Muscle layer of duodenum (tissue), 2 donors: ENCODE measurements around the gene KRTAP10-7.
"Not testable (repeated sequence)": the region's sequence is repeated elsewhere in the genome, so short reads cannot be mapped to it uniquely, and the experiment has no call there.

Experiments
- H3K27ac ChIP-seq: one replicate; pipeline ENCODE4 v1.7.0; 2013; ENCODE audit warnings: mild to moderate bottlenecking, low read length
- H3K27me3 ChIP-seq: one replicate; pipeline ENCODE4 v1.7.0; 2013; ENCODE audit warnings: low read depth, mild to moderate bottlenecking, control low read depth, low read length
- H3K36me3 ChIP-seq, 2 donors: one replicate each; pipeline ENCODE4 v1.7.0; 2013; ENCODE audit warnings: low read length in 2 of 2, control low read depth in 1 of 2, mild to moderate bottlenecking in 1 of 2; ENCODE audit not compliant: insufficient read depth in 2 of 2, control insufficient read depth in 1 of 2
- H3K4me1 ChIP-seq, 2 donors: one replicate each; pipeline ENCODE4 v1.7.0; 2013; ENCODE audit warnings: low read length in 2 of 2, mild to moderate bottlenecking in 2 of 2, control low read depth in 1 of 2, moderate library complexity in 1 of 2; ENCODE audit not compliant: insufficient read depth in 2 of 2, control insufficient read depth in 1 of 2
- H3K4me3 ChIP-seq, 2 donors: one replicate each; pipeline ENCODE4 v1.7.0; 2013; ENCODE audit warnings: low read length in 2 of 2, low read depth in 1 of 2, mild to moderate bottlenecking in 1 of 2
- H3K9me3 ChIP-seq, 2 donors: one replicate each; pipeline ENCODE4 v1.7.0; 2013; ENCODE audit warnings: low read length in 2 of 2, control low read depth in 1 of 2, mild to moderate bottlenecking in 1 of 2; ENCODE audit not compliant: control insufficient read depth in 1 of 2
- donor health status: healthy.

Gene KRTAP10-7

GRCh38 chr21:44583089-44583799, 17.2 kb upstream of the KRTAP10-7 start:
- Histone ChIP-seq H3K4me1 (peaks cover 0 to 3% of the 10 kb centered on the region in 2 donors), H3K27me3 (no peaks in the 10 kb centered on the region), H3K27ac (no peak overlapping the region), H3K36me3 (no peaks in the 10 kb centered on the region), H3K4me3 (no peak overlapping the region), H3K9me3 (peaks cover 0 to 24% of the 10 kb centered on the region in 2 donors)

GRCh38 chr21:44583800-44584147, 16.6 kb upstream of the KRTAP10-7 start:
- no peaks in the 10 kb centered on the region for H3K36me3 ChIP-seq
- no peak overlapping the region for H3K4me3 ChIP-seq
- no peaks in the 10 kb centered on the region for H3K27me3 ChIP-seq
- no peak overlapping the region for H3K27ac ChIP-seq
- H3K9me3 ChIP-seq: peaks cover 0 to 22% of the 10 kb centered on the region in 2 donors
- H3K4me1 ChIP-seq: peaks cover 0 to 3% of the 10 kb centered on the region in 2 donors

- H3K4me3 ChIP-seq: no peak overlapping the region
- peaks cover 0 to 3% of the 10 kb centered on the region in 2 donors for H3K4me1 ChIP-seq
- H3K27ac ChIP-seq: no peak overlapping the region
- no peaks in the 10 kb centered on the region for H3K27me3 ChIP-seq
- no peaks in the 10 kb centered on the region for H3K36me3 ChIP-seq
- H3K9me3 ChIP-seq: peaks cover 0 to 17% of the 10 kb centered on the region in 2 donors
Observed at GRCh38 chr21:44585892-44586291, 14.5 kb upstream of the KRTAP10-7 start.

- peaks cover 0 to 3% of the 10 kb centered on the region in 2 donors for H3K4me1 ChIP-seq
- no peak overlapping the region for H3K27ac ChIP-seq
- no peak overlapping the region for H3K4me3 ChIP-seq
- H3K9me3 ChIP-seq: peaks cover 0 to 4% of the 10 kb centered on the region in 2 donors
- H3K36me3 ChIP-seq: no peaks in the 10 kb centered on the region
- no peaks in the 10 kb centered on the region for H3K27me3 ChIP-seq
Observed at GRCh38 chr21:44589094-44589493, 11.3 kb upstream of the KRTAP10-7 start.

GRCh38 chr21:44589586-44590305, 10.7 kb upstream of the KRTAP10-7 start:
- Histone ChIP-seq H3K9me3 (peaks cover 0 to 4% of the 10 kb centered on the region in 2 donors), H3K36me3 (no peaks in the 10 kb centered on the region), H3K27me3 (no peaks in the 10 kb centered on the region), H3K27ac (no peak overlapping the region), H3K4me1 (no peaks in the 10 kb centered on the region), H3K4me3 (no peak overlapping the region)

- H3K36me3 ChIP-seq: no peaks in the 10 kb centered on the region
- no peak overlapping the region for H3K4me3 ChIP-seq
- H3K27me3 ChIP-seq: no peaks in the 10 kb centered on the region
- peaks cover 0 to 4% of the 10 kb centered on the region in 2 donors for H3K9me3 ChIP-seq
- no peaks in the 10 kb centered on the region for H3K4me1 ChIP-seq
- no peak overlapping the region for H3K27ac ChIP-seq
Observed at GRCh38 chr21:44590311-44590721, 10.1 kb upstream of the KRTAP10-7 start.

GRCh38 chr21:44590897-44591800, 9.2 kb upstream of the KRTAP10-7 start:
- not testable (repeated sequence) for H3K27me3 ChIP-seq, H3K4me3 ChIP-seq, H3K27ac ChIP-seq, H3K9me3 ChIP-seq, H3K4me1 ChIP-seq, H3K36me3 ChIP-seq

- H3K4me3 ChIP-seq, H3K4me1 ChIP-seq, H3K36me3 ChIP-seq, H3K9me3 ChIP-seq, H3K27me3 ChIP-seq, H3K27ac ChIP-seq: not testable (repeated sequence)
Observed at GRCh38 chr21:44591801-44592130, 8.6 kb upstream of the KRTAP10-7 start.

GRCh38 chr21:44592446-44593311, 7.7 kb upstream of the KRTAP10-7 start, which contains the start of gene KRTAP10-6:
TSS of gene KRTAP10-6 (minus strand) at chr21:44592505. CDS start at chr21:44592484, 21 bp downstream.
- no peaks in the 10 kb centered on the region for H3K27me3 ChIP-seq
- no peaks in the 10 kb centered on the region for H3K4me1 ChIP-seq
- no peak within 1 kb of the TSS for H3K27ac ChIP-seq
- H3K36me3 ChIP-seq: no peaks in the 10 kb centered on the region
- H3K9me3 ChIP-seq: no peaks in the 10 kb centered on the region
- no peak within 1 kb of the TSS for H3K4me3 ChIP-seq

GRCh38 chr21:44593598-44594405, 6.6 kb upstream of the KRTAP10-7 start:
- no peaks in the 10 kb centered on the region for H3K27me3 ChIP-seq
- H3K36me3 ChIP-seq: no peaks in the 10 kb centered on the region
- no peaks in the 10 kb centered on the region for H3K4me1 ChIP-seq
- H3K9me3 ChIP-seq: no peaks in the 10 kb centered on the region
- H3K4me3 ChIP-seq: no peak overlapping the region
- no peak overlapping the region for H3K27ac ChIP-seq
